ENCODE data around the gene TTC39C.

TTC39C gene

GRCh38 chr18:24018299-24018886, 3.8 kb downstream of the TTC39C start:
- Histone ChIP-seq H3K27ac (no peak overlapping the region), H3K36me3 (0 out of 2 replicates have a peak, but pooled peaks cover 3% of the 10 kb centered on the region)

GRCh38 chr18:24019641-24020331, 5.2 kb downstream of the TTC39C start:
- H3K36me3 ChIP-seq: 0 out of 2 replicates have a peak, but pooled peaks cover 3% of the 10 kb centered on the region
- no peaks in the 10 kb centered on the region for H3K27me3 ChIP-seq (ENCODE audit: insufficient read depth, low read depth, severe bottlenecking)
- no peak overlapping the region for H3K27ac ChIP-seq
- H3K9me3 ChIP-seq (ENCODE audit: severe bottlenecking): no peaks in the 10 kb centered on the region
- TF ChIP-seq CTCF (IDR thresholded peaks at IDR 0.05; ENCODE audit: low read depth, low read length): no peak
- no peak for DNase-seq
- no peak overlapping the region for H3K4me3 ChIP-seq (ENCODE audit: low read depth, low read length)

More at GRCh38 chr18:24018299-24018886, 3.8 kb downstream of the TTC39C start:
- DNase-seq: no peak
- Histone ChIP-seq H3K9me3 (ENCODE audit: severe bottlenecking) (no peaks in the 10 kb centered on the region), H3K4me3 (ENCODE audit: low read depth, low read length) (no peak overlapping the region), H3K27me3 (ENCODE audit: insufficient read depth, low read depth, severe bottlenecking) (no peaks in the 10 kb centered on the region)
- no peak for TF ChIP-seq CTCF (IDR thresholded peaks at IDR 0.05; ENCODE audit: low read depth, low read length)

DNA sequence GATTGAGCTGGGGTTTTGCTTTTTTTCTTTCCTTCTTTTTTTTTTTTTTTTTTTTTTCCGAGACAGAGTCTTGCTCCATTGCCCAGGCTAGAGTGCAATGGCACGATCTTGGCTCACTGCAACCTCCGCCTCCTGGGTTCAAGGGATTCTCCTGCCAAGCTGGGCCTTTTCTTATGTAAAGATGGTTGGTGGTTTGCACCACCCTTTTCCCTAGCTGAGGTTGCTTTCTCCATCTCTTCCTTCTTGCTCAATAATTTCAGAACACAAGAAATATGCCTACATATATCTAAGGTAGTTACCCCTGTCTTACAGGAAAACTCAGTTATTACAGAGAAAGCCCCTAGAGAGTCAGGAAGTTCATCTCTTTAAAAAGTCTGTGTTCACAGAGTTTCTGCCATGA, 7.0 kb downstream of the TTC39C start:
- H3K27ac ChIP-seq: no peak overlapping the region
- no peaks in the 10 kb centered on the region for H3K27me3 ChIP-seq (ENCODE audit: insufficient read depth, low read depth, severe bottlenecking)
- H3K4me3 ChIP-seq (ENCODE audit: low read depth, low read length): no peak overlapping the region
- TF ChIP-seq CTCF (IDR thresholded peaks at IDR 0.05; ENCODE audit: low read depth, low read length): no peak
- H3K9me3 ChIP-seq (ENCODE audit: severe bottlenecking): no peaks in the 10 kb centered on the region
- 0 out of 2 replicates have a peak, but pooled peaks cover 3% of the 10 kb centered on the region for H3K36me3 ChIP-seq
- no peak for DNase-seq

DNA sequence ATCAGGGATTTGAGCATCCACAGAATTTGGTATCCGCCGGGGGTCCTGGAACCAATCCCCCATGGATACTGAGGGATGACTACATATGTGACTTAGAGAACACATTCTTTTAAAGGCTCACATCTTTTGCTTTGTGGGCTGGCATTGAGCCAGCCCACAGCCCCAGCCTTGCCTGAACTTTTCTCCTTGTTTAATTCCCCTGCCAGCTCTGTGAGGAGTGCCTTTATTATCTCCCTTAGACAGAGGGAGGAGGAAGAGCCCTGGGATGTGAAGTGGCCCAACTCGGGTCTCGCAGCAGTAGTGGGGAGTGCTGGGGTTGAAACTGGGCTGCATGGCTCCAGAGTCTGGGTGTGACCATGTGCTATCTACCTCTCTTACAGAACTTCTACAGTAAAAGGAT, 7.6 kb downstream of the TTC39C start:
- Histone ChIP-seq H3K27me3 (ENCODE audit: insufficient read depth, low read depth, severe bottlenecking) (no peaks in the 10 kb centered on the region), H3K27ac (no peak overlapping the region), H3K9me3 (ENCODE audit: severe bottlenecking) (no peaks in the 10 kb centered on the region), H3K4me3 (ENCODE audit: low read depth, low read length) (no peak overlapping the region), H3K36me3 (no peaks in the 10 kb centered on the region)
- DNase-seq: no peak
- no peak for TF ChIP-seq CTCF (IDR thresholded peaks at IDR 0.05; ENCODE audit: low read depth, low read length)

DNA sequence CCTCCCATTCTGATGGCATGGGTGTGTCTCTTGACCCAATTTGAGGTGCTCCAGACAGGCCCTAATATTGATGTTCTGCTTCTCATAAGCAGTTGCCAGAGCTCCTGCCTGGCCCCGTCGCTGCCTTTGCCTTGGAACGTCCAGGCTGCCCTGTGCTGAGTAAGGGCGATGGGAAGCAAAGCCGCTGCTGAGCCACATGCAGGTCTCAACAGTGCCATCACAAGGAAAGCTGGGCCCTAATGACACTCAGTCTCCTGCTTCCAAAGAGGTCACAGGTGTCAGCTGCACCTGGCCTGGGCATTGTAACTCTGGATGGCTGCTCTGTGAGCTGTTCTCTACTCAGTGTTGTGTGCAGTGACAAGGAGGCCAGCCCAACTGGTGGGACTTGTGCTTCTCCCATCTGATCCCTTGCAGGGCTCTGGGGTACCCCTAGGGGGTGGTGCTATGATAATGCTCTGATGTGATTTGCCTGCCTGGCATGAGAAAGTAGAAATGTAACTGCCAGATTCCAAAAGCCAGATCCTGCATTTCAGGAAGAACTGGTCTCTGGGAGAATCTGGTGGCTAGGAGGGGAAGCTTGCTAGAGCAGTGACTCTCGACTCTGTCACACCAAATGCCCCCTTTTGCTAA, 8.7 kb downstream of the TTC39C start:
- H3K4me3 ChIP-seq (ENCODE audit: low read depth, low read length): no peak overlapping the region
- H3K9me3 ChIP-seq (ENCODE audit: severe bottlenecking): no peaks in the 10 kb centered on the region
- TF ChIP-seq CTCF (IDR thresholded peaks at IDR 0.05; ENCODE audit: low read depth, low read length): peak; percentile 50
- H3K27me3 ChIP-seq (ENCODE audit: insufficient read depth, low read depth, severe bottlenecking): no peaks in the 10 kb centered on the region
- H3K27ac ChIP-seq: no peak overlapping the region
- peak; percentile 23 for DNase-seq
- no peaks in the 10 kb centered on the region for H3K36me3 ChIP-seq
